Liver (tissue), 9 donors: ENCODE results near the gene STX10. TPM values are rescaled to one million over a fixed set of nuclear protein-coding genes. Genes with fewer than 3 reads are reported as not detected.

Experiments
- DNase-seq: peaks from one replicate; pipeline ENCODE4 v3.0.0-alpha.2; 2017; ENCODE audit warnings: low spot score
- H3K27ac ChIP-seq, 2 donors: one replicate each; pipeline ENCODE4 v1.7.0; 2013; ENCODE audit warnings: inconsistent platforms in 2 of 2, low read length in 2 of 2, control low read depth in 1 of 2, low read depth in 1 of 2, mild to moderate bottlenecking in 1 of 2
- H3K27me3 ChIP-seq, 4 donors: one replicate each; pipeline versions ENCODE4 v1.6.1 to v1.7.0; 2013; ENCODE audit warnings: low read length in 3 of 4, inconsistent platforms in 1 of 4, mild to moderate bottlenecking in 1 of 4, moderate library complexity in 1 of 4; ENCODE audit not compliant: control insufficient read depth in 4 of 4, insufficient read depth in 4 of 4
- H3K36me3 ChIP-seq, 4 donors: one replicate each; pipeline versions ENCODE4 v1.6.1 to v1.7.0; 2013; ENCODE audit warnings: low read length in 3 of 4, mild to moderate bottlenecking in 3 of 4, low read depth in 1 of 4, moderate library complexity in 1 of 4; ENCODE audit not compliant: control insufficient read depth in 4 of 4, insufficient read depth in 3 of 4
- H3K4me1 ChIP-seq, 4 donors: one replicate each; pipeline versions ENCODE4 v1.6.1 to v1.7.0; 2013; ENCODE audit warnings: low read length in 3 of 4, mild to moderate bottlenecking in 3 of 4, moderate library complexity in 1 of 4; ENCODE audit not compliant: control insufficient read depth in 4 of 4, insufficient read depth in 4 of 4
- H3K4me3 ChIP-seq, 3 donors: one replicate each; pipeline versions ENCODE4 v1.6.1 to v1.7.0; 2013; ENCODE audit warnings: low read length in 3 of 3, control low read depth in 1 of 3, low read depth in 1 of 3, mild to moderate bottlenecking in 1 of 3
- H3K9ac ChIP-seq, 2 donors: one replicate each; pipeline ENCODE4 v1.7.0; 2013; ENCODE audit warnings: low read length in 2 of 2, mild to moderate bottlenecking in 2 of 2, moderate library complexity in 2 of 2, control low read depth in 1 of 2, low read depth in 1 of 2
- H3K9me3 ChIP-seq, 4 donors: one replicate each; pipeline versions ENCODE4 v1.6.1 to v1.7.0; 2013; ENCODE audit warnings: low read length in 3 of 4; ENCODE audit not compliant: control insufficient read depth in 4 of 4
- EGR1 ChIP-seq, 2 donors: IDR thresholded peaks; 2 replicates each; pipeline ENCODE4 v1.6.1; 2016 to 2018; ENCODE audit warnings: antibody characterized with exemption in 2 of 2, low read depth in 2 of 2
- FOXA1 ChIP-seq: IDR thresholded peaks from 2 replicates; pipeline ENCODE4 v1.6.1; 2016; ENCODE audit warnings: antibody characterized with exemption
- FOXA2 ChIP-seq: IDR thresholded peaks from 2 replicates; pipeline ENCODE4 v1.6.1; 2016; ENCODE audit warnings: antibody characterized with exemption
- GABPA ChIP-seq, 2 donors: IDR thresholded peaks in 1 of 2; conservative IDR thresholded peaks in 1 of 2; 2 replicates each; pipeline ENCODE4 v1.6.1; 2016; ENCODE audit warnings: antibody characterized with exemption in 2 of 2, mild to moderate bottlenecking in 1 of 2, moderate library complexity in 1 of 2
- HNF4A ChIP-seq, 2 donors: conservative IDR thresholded peaks; 2 replicates each; pipeline ENCODE4 v1.6.1; 2016; ENCODE audit warnings: antibody characterized with exemption in 2 of 2, mild to moderate bottlenecking in 2 of 2
- HNF4G ChIP-seq: IDR thresholded peaks from 2 replicates; pipeline ENCODE4 v1.6.1; 2016; ENCODE audit warnings: antibody characterized with exemption
- JUND ChIP-seq, 2 donors: IDR thresholded peaks; 2 replicates each; pipeline ENCODE4 v1.6.1; 2016; ENCODE audit warnings: antibody characterized with exemption in 2 of 2
- NR2F2 ChIP-seq: IDR thresholded peaks from 2 replicates; pipeline ENCODE4 v1.6.1; 2016; ENCODE audit warnings: antibody characterized with exemption
- RXRA ChIP-seq, 2 donors: IDR thresholded peaks; 2 replicates each; pipeline ENCODE4 v1.6.1; 2017 to 2018; ENCODE audit warnings: antibody characterized with exemption in 2 of 2, mild to moderate bottlenecking in 1 of 2
- TAF1 ChIP-seq: conservative IDR thresholded peaks from 2 replicates; pipeline ENCODE4 v1.6.1; 2016; ENCODE audit warnings: antibody characterized with exemption, mild to moderate bottlenecking
- YY1 ChIP-seq: IDR thresholded peaks from 2 replicates; pipeline ENCODE4 v1.6.1; 2016; ENCODE audit warnings: antibody characterized with exemption, mild to moderate bottlenecking
- WGBS: extraction: QIAGEN DNeasy Blood & Tissue Kit; methylation state at CpG from one replicate; pipeline ENCODE4 v1.1.7; 2013; 5-methylcytosine and 5-hydroxymethylcytosine counted together
- polyA plus RNA-seq, 2 donors: library from polyadenylated mRNA; stranded (reverse) in 1 of 2; unstranded in 1 of 2; fragments of 200-250 nt in 1 of 2; fragments of >200 nt in 1 of 2; fragmentation: Nextera tagmentation in 1 of 2; extraction: Ambion mirVana in 1 of 2; gene quantifications; one replicate each; pipeline versions ENCODE4 v1.2.1 to v1.2.3, GENCODE V29; 2013 to 2015
- total RNA-seq, 2 donors: library from RNA; depleted of rRNA; stranded (reverse); fragments of >200 nt; gene quantifications; one replicate each; pipeline ENCODE4 v1.2.3, GENCODE V29; 2014
- TF ChIP-seq, protein P1 (sequence below): IDR thresholded peaks from 2 replicates; pipeline ENCODE4 v1.6.1; 2016; ENCODE audit warnings: antibody characterized with exemption
- TF ChIP-seq, protein P2 (sequence below): fragments of 150-350 bp; IDR thresholded peaks from 2 replicates; pipeline ENCODE4 v1.5.1; 2017; ENCODE audit warnings: improper control_type of control experiment, low read depth, low read length; ENCODE audit not compliant: missing input control
- TF ChIP-seq, protein P3 (sequence below): IDR thresholded peaks from 2 replicates; pipeline ENCODE4 v1.6.1; 2016; ENCODE audit warnings: antibody characterized with exemption
- TF ChIP-seq, protein P4 (sequence below): IDR thresholded peaks from 2 replicates; pipeline ENCODE4 v1.6.1; 2016; ENCODE audit warnings: antibody characterized with exemption
- TF ChIP-seq, protein P5 (sequence below): IDR thresholded peaks from 2 replicates; pipeline ENCODE4 v1.6.1; 2016; ENCODE audit warnings: antibody characterized with exemption, mild to moderate bottlenecking
- donor health status: healthy.
- donor health status: healthy.
- donor health status: healthy.
- donor health status: healthy.
- donor health status: healthy.

The STX10 gene
- total and polyA plus RNA-seq, 4 donors: 15.7 to 32.7 (median 21.2) TPM

DNA sequence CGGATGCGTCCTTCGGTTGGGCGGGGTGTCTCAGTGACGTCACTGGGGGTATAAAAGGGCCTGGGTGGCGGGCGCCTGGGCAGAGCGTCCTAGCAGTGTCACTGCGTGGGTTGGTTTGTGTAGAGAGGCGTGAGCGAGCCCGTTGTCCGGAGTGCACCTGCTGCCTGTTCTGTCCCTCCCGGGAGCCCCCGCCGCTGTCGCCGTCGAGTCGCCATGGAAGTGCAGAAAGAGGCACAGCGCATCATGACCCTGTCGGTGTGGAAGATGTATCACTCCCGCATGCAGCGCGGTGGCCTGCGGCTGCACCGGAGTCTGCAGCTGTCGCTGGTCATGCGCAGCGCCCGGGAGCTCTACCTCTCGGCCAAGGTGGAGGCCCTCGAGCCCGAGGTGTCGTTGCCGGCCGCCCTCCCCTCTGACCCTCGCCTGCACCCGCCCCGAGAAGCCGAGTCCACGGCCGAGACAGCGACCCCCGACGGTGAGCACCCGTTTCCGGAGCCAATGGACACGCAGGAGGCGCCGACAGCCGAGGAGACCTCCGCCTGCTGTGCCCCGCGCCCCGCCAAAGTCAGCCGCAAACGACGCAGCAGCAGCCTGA is 2.9 kb upstream of the STX10 start (continued):
- TF ChIP-seq NR2F2: peak; percentile 38
- TF ChIP-seq HNF4A (conservative IDR thresholded peaks at IDR 0.05): peak; percentile 4 to 19
- TF ChIP-seq, protein P1, sequence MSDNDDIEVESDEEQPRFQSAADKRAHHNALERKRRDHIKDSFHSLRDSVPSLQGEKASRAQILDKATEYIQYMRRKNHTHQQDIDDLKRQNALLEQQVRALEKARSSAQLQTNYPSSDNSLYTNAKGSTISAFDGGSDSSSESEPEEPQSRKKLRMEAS: no peak

DNA sequence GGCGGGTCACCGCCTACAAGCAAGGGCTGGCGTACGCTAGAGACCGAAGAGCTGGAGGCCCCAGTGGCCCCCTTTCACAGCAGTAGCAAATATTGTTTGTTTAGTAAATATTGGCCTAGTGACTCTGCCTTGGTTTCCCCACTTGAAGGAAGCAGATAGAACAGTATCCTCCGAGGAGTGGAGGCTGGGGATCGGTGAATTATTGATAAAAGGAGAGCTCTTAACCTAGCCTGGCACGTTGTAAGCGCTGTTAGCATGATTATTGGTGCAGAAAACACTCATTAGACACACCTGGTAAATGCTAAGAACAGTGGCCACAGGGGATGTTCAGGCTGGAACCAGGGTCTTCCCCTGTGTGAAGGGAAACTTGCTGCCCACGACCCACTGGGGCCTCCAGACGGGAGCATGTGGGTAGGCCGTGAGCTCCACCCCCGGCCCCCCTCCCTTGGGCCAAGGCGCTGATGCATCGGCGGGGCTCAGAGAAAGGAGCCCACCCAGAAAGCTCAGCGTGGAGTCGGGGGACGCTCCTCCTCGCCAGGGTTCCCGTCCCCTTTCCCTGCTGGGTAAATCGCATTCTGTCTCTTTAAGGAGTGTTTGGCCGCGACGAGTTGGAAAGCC is 2.3 kb upstream of the STX10 start:
- no peak for DNase-seq
- no peak for TF ChIP-seq GABPA (IDR thresholded peaks at IDR 0.05 in 1 of 2, conservative IDR thresholded peaks at IDR 0.05 in 1 of 2)
- TF ChIP-seq, protein P2, sequence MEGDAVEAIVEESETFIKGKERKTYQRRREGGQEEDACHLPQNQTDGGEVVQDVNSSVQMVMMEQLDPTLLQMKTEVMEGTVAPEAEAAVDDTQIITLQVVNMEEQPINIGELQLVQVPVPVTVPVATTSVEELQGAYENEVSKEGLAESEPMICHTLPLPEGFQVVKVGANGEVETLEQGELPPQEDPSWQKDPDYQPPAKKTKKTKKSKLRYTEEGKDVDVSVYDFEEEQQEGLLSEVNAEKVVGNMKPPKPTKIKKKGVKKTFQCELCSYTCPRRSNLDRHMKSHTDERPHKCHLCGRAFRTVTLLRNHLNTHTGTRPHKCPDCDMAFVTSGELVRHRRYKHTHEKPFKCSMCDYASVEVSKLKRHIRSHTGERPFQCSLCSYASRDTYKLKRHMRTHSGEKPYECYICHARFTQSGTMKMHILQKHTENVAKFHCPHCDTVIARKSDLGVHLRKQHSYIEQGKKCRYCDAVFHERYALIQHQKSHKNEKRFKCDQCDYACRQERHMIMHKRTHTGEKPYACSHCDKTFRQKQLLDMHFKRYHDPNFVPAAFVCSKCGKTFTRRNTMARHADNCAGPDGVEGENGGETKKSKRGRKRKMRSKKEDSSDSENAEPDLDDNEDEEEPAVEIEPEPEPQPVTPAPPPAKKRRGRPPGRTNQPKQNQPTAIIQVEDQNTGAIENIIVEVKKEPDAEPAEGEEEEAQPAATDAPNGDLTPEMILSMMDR: peak; percentile 3
- TF ChIP-seq, protein P1: peak; percentile 92
- H3K36me3 ChIP-seq: no peaks in the 10 kb centered on the region
- H3K4me1 ChIP-seq: peaks cover 5 to 27% (median 21%) of the 10 kb centered on the region in 4 donors
- no peaks in the 10 kb centered on the region for H3K27me3 ChIP-seq
- peak overlapping the region; percentile 71 to 97 (median 93) for H3K4me3 ChIP-seq
- under 1% methylated on average over 25 of the region's 25 CpGs for WGBS
- H3K9ac ChIP-seq: peak overlapping the region; percentile 100
- no peaks in the 10 kb centered on the region for H3K9me3 ChIP-seq
- peak overlapping the region; percentile 99 to 100 for H3K27ac ChIP-seq

DNA sequence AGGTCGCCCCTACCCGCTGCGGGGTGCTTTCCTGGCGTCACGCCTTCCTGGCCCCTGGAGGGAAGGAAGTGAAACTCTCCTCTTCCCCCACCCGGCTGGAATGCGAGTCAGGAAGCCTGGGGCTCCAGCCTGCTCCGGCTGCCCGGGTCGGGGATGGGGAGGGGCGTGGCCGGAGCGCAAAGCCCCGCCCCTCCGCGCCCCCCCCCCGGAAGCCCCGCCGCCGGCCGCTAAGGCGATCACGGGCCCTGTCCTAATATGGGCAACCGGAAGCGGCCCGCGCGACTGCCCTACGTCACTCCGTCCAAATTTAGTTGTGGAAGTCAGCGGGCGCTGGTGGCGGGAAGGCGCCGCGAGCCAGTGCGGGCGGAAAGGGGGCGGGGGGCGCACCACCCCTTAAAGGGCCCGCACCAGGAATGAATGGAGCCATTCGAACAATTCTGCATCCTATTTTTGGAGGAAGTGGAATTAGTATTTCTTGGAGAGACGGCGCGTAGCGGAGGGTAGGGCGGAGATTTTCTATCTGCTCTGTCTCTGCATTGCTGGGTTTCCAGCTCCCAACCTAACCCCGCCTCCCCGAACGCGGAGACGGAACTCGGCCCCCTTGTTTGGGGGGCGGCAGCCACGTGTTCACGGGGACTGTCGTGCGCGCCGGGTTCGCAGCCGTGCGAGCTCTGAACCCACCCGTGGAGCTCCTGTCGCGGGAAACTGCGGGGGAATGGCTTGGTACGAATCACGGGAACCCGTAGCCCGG is 1.6 kb upstream of the STX10 start:
- DNase-seq: peak; percentile 96
- Histone ChIP-seq H3K27me3 (no peaks in the 10 kb centered on the region), H3K4me1 (peaks cover 5 to 25% (median 19%) of the 10 kb centered on the region in 4 donors), H3K9me3 (no peaks in the 10 kb centered on the region), H3K36me3 (no peaks in the 10 kb centered on the region), H3K9ac (peak overlapping the region; percentile 100), H3K4me3 (peak overlapping the region; percentile 75 to 97 (median 93)), H3K27ac (peak overlapping the region; percentile 99 to 100)
- under 1% methylated on average over 71 of the region's 71 CpGs for WGBS
- TF ChIP-seq, protein P3, sequence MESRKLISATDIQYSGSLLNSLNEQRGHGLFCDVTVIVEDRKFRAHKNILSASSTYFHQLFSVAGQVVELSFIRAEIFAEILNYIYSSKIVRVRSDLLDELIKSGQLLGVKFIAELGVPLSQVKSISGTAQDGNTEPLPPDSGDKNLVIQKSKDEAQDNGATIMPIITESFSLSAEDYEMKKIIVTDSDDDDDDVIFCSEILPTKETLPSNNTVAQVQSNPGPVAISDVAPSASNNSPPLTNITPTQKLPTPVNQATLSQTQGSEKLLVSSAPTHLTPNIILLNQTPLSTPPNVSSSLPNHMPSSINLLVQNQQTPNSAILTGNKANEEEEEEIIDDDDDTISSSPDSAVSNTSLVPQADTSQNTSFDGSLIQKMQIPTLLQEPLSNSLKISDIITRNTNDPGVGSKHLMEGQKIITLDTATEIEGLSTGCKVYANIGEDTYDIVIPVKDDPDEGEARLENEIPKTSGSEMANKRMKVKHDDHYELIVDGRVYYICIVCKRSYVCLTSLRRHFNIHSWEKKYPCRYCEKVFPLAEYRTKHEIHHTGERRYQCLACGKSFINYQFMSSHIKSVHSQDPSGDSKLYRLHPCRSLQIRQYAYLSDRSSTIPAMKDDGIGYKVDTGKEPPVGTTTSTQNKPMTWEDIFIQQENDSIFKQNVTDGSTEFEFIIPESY: no peak
- TF ChIP-seq HNF4G: no peak
- TF ChIP-seq, protein P4, sequence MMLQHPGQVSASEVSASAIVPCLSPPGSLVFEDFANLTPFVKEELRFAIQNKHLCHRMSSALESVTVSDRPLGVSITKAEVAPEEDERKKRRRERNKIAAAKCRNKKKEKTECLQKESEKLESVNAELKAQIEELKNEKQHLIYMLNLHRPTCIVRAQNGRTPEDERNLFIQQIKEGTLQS: no peak
- TF ChIP-seq, protein P5, sequence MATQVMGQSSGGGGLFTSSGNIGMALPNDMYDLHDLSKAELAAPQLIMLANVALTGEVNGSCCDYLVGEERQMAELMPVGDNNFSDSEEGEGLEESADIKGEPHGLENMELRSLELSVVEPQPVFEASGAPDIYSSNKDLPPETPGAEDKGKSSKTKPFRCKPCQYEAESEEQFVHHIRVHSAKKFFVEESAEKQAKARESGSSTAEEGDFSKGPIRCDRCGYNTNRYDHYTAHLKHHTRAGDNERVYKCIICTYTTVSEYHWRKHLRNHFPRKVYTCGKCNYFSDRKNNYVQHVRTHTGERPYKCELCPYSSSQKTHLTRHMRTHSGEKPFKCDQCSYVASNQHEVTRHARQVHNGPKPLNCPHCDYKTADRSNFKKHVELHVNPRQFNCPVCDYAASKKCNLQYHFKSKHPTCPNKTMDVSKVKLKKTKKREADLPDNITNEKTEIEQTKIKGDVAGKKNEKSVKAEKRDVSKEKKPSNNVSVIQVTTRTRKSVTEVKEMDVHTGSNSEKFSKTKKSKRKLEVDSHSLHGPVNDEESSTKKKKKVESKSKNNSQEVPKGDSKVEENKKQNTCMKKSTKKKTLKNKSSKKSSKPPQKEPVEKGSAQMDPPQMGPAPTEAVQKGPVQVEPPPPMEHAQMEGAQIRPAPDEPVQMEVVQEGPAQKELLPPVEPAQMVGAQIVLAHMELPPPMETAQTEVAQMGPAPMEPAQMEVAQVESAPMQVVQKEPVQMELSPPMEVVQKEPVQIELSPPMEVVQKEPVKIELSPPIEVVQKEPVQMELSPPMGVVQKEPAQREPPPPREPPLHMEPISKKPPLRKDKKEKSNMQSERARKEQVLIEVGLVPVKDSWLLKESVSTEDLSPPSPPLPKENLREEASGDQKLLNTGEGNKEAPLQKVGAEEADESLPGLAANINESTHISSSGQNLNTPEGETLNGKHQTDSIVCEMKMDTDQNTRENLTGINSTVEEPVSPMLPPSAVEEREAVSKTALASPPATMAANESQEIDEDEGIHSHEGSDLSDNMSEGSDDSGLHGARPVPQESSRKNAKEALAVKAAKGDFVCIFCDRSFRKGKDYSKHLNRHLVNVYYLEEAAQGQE: peak; percentile 90
- TF ChIP-seq FOXA1: no peak
- TF ChIP-seq JUND (IDR thresholded peaks at IDR 0.05): no peak
- TF ChIP-seq, protein P1: peak; percentile 95
- no peak for TF ChIP-seq NR2F2
- TF ChIP-seq TAF1: peak; percentile 97
- TF ChIP-seq YY1: peak; percentile 60
- peak in 1 of 2 donors; percentile 30 for TF ChIP-seq HNF4A (conservative IDR thresholded peaks at IDR 0.05)
- peak; percentile 5 to 67 for TF ChIP-seq EGR1 (IDR thresholded peaks at IDR 0.05; ENCODE audit: low read depth in 2 of 2)
- TF ChIP-seq, protein P2: no peak
- TF ChIP-seq FOXA2: no peak
- peak; percentile 8 to 26 for TF ChIP-seq RXRA (IDR thresholded peaks at IDR 0.05)
